ENCODE measurements around the gene SELPLG.
A peak's percentile ranks its signal among the peaks of the same experiment; 100 is the strongest.
"Not testable (repeated sequence)": the region's sequence is repeated elsewhere in the genome, so short reads cannot be mapped to it uniquely, and the experiment has no call there.

SELPLG gene

GRCh38 chr12:108595711-108596647 lies 37.7 kb downstream of the SELPLG start:
- no peak for DNase-seq (ENCODE audit: extremely low spot score, insufficient read length, low read depth)
- FAIRE-seq = no peak

- no peak for DNase-seq (ENCODE audit: extremely low spot score, insufficient read length, low read depth)
- FAIRE-seq = peak; percentile 41
Measured at GRCh38 chr12:108594960-108595710, 38.6 kb downstream of the SELPLG start.

GRCh38 chr12:108594323-108594903 lies 39.3 kb downstream of the SELPLG start:
- no peak for FAIRE-seq

GRCh38 chr12:108592033-108592909 lies 41.4 kb downstream of the SELPLG start:
- FAIRE-seq = no peak
- DNase-seq (ENCODE audit: extremely low spot score, insufficient read length, low read depth) = no peak

More at GRCh38 chr12:108594323-108594903, 39.3 kb downstream of the SELPLG start:
- no peak for DNase-seq (ENCODE audit: extremely low spot score, insufficient read length, low read depth)

- no peak for FAIRE-seq
- no peak for DNase-seq (ENCODE audit: extremely low spot score, insufficient read length, low read depth)
Measured at GRCh38 chr12:108591267-108591980, 42.3 kb downstream of the SELPLG start.

GRCh38 chr12:108590463-108590862 lies 43.2 kb downstream of the SELPLG start:
- DNase-seq (ENCODE audit: extremely low spot score, insufficient read length, low read depth); FAIRE-seq: not testable (repeated sequence)

GRCh38 chr12:108589840-108590229 lies 43.9 kb downstream of the SELPLG start:
- FAIRE-seq = no peak

GRCh38 chr12:108589028-108589839 lies 44.5 kb downstream of the SELPLG start:
- no peak for FAIRE-seq
- no peak for DNase-seq (ENCODE audit: extremely low spot score, insufficient read length, low read depth)

More at GRCh38 chr12:108589840-108590229, 43.9 kb downstream of the SELPLG start:
- DNase-seq (ENCODE audit: extremely low spot score, insufficient read length, low read depth) = no peak

- FAIRE-seq (no peak), DNase-seq (ENCODE audit: extremely low spot score, insufficient read length, low read depth) (no peak)
Measured at GRCh38 chr12:108587826-108588225, 45.9 kb downstream of the SELPLG start.

GRCh38 chr12:108586306-108586705 lies 47.4 kb downstream of the SELPLG start:
- no peak for DNase-seq (ENCODE audit: extremely low spot score, insufficient read length, low read depth)
- no peak for FAIRE-seq

GRCh38 chr12:108585864-108586263 lies 47.8 kb downstream of the SELPLG start:
- FAIRE-seq (no peak), DNase-seq (ENCODE audit: extremely low spot score, insufficient read length, low read depth) (no peak)

- no peak for DNase-seq (ENCODE audit: extremely low spot score, insufficient read length, low read depth)
- FAIRE-seq = no peak
Measured at GRCh38 chr12:108584456-108585065, 49.1 kb downstream of the SELPLG start.

GRCh38 chr12:108583991-108584390 lies 49.7 kb downstream of the SELPLG start:
- no peak for DNase-seq (ENCODE audit: extremely low spot score, insufficient read length, low read depth)
- no peak for FAIRE-seq

- DNase-seq (ENCODE audit: extremely low spot score, insufficient read length, low read depth) = no peak
- no peak for FAIRE-seq
Measured at GRCh38 chr12:108582978-108583770, 50.5 kb downstream of the SELPLG start.

- FAIRE-seq (no peak), DNase-seq (ENCODE audit: extremely low spot score, insufficient read length, low read depth) (no peak)
Measured at GRCh38 chr12:108582509-108582908, 51.2 kb downstream of the SELPLG start.

- no peak for DNase-seq (ENCODE audit: extremely low spot score, insufficient read length, low read depth)
- FAIRE-seq = no peak
Measured at GRCh38 chr12:108581311-108582227, 52.1 kb downstream of the SELPLG start.

Data from GM18507 (cell line).